ENCODE data around the gene ESYT1. TPM values are rescaled to one million over a fixed set of nuclear protein-coding genes. Genes with fewer than 3 reads are reported as not detected.
A peak's percentile ranks its signal among the peaks of the same experiment; 100 is the strongest.

ESYT1 gene
- total and polyA plus RNA-seq, 9 of the 15 experiments (the other 6 are each of a cell fraction or from before 2014, with no cell fraction given): 132 to 420 (median 164) TPM

DNA sequence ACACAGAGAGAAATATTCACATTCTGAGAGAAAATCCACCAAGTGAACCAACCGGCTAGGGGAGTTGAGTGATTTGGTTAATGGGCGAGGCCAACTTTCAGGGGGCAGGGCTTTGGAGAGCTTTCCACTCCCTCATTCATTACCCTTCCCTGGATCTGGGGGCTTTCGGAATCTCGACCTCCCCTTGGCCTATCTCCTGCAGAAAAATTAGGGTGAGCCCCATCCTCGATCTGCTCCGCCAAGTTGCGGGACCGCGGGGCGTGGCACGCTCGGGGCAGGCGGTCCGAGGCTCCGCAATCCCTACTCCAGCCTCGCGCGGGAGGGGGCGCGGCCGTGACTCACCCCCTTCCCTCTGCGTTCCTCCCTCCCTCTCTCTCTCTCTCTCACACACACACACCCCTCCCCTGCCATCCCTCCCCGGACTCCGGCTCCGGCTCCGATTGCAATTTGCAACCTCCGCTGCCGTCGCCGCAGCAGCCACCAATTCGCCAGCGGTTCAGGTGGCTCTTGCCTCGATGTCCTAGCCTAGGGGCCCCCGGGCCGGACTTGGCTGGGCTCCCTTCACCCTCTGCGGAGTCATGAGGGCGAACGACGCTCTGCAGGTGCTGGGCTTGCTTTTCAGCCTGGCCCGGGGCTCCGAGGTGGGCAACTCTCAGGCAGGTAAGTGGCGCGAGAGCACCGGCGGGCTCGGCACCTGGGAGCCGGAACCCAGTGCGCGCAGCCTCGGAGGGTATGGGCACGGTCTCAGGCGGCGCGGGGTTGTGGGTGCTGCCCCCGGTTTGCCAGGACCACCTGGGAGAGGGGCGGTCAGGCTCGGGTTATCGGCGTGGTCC is 48.1 kb upstream of the ESYT1 start, which contains the start of gene ERBB3 (continued):
- TF ChIP-seq, protein P1, sequence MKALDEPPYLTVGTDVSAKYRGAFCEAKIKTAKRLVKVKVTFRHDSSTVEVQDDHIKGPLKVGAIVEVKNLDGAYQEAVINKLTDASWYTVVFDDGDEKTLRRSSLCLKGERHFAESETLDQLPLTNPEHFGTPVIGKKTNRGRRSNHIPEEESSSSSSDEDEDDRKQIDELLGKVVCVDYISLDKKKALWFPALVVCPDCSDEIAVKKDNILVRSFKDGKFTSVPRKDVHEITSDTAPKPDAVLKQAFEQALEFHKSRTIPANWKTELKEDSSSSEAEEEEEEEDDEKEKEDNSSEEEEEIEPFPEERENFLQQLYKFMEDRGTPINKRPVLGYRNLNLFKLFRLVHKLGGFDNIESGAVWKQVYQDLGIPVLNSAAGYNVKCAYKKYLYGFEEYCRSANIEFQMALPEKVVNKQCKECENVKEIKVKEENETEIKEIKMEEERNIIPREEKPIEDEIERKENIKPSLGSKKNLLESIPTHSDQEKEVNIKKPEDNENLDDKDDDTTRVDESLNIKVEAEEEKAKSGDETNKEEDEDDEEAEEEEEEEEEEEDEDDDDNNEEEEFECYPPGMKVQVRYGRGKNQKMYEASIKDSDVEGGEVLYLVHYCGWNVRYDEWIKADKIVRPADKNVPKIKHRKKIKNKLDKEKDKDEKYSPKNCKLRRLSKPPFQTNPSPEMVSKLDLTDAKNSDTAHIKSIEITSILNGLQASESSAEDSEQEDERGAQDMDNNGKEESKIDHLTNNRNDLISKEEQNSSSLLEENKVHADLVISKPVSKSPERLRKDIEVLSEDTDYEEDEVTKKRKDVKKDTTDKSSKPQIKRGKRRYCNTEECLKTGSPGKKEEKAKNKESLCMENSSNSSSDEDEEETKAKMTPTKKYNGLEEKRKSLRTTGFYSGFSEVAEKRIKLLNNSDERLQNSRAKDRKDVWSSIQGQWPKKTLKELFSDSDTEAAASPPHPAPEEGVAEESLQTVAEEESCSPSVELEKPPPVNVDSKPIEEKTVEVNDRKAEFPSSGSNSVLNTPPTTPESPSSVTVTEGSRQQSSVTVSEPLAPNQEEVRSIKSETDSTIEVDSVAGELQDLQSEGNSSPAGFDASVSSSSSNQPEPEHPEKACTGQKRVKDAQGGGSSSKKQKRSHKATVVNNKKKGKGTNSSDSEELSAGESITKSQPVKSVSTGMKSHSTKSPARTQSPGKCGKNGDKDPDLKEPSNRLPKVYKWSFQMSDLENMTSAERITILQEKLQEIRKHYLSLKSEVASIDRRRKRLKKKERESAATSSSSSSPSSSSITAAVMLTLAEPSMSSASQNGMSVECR (CRISPR knock-in tag; IDR thresholded peaks at IDR 0.05): peak; percentile 81
- TF ChIP-seq CEBPB (tag; IDR thresholded peaks at IDR 0.05): no peak
- TF ChIP-seq MCM3 (IDR thresholded peaks at IDR 0.05): no peak
- no peak for TF ChIP-seq NR2C1 (IDR thresholded peaks at IDR 0.05)
- no peak for TF ChIP-seq NR2C1 (tag; IDR thresholded peaks at IDR 0.05)
- TF ChIP-seq FOXJ2 (tag; IDR thresholded peaks at IDR 0.05): no peak
- no peak for TF ChIP-seq PRPF4 (IDR thresholded peaks at IDR 0.05; ENCODE audit: insufficient read depth, low read depth, low read length, poor library complexity, severe bottlenecking)
- TF ChIP-seq, protein P2, sequence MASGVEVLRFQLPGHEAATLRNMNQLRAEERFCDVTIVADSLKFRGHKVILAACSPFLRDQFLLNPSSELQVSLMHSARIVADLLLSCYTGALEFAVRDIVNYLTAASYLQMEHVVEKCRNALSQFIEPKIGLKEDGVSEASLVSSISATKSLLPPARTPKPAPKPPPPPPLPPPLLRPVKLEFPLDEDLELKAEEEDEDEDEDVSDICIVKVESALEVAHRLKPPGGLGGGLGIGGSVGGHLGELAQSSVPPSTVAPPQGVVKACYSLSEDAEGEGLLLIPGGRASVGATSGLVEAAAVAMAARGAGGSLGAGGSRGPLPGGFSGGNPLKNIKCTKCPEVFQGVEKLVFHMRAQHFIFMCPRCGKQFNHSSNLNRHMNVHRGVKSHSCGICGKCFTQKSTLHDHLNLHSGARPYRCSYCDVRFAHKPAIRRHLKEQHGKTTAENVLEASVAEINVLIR (CRISPR knock-in tag; IDR thresholded peaks at IDR 0.05): no peak
- no peak for TF ChIP-seq NCOA4 (IDR thresholded peaks at IDR 0.05; ENCODE audit: partially characterized antibody)
- TF ChIP-seq, protein P3, sequence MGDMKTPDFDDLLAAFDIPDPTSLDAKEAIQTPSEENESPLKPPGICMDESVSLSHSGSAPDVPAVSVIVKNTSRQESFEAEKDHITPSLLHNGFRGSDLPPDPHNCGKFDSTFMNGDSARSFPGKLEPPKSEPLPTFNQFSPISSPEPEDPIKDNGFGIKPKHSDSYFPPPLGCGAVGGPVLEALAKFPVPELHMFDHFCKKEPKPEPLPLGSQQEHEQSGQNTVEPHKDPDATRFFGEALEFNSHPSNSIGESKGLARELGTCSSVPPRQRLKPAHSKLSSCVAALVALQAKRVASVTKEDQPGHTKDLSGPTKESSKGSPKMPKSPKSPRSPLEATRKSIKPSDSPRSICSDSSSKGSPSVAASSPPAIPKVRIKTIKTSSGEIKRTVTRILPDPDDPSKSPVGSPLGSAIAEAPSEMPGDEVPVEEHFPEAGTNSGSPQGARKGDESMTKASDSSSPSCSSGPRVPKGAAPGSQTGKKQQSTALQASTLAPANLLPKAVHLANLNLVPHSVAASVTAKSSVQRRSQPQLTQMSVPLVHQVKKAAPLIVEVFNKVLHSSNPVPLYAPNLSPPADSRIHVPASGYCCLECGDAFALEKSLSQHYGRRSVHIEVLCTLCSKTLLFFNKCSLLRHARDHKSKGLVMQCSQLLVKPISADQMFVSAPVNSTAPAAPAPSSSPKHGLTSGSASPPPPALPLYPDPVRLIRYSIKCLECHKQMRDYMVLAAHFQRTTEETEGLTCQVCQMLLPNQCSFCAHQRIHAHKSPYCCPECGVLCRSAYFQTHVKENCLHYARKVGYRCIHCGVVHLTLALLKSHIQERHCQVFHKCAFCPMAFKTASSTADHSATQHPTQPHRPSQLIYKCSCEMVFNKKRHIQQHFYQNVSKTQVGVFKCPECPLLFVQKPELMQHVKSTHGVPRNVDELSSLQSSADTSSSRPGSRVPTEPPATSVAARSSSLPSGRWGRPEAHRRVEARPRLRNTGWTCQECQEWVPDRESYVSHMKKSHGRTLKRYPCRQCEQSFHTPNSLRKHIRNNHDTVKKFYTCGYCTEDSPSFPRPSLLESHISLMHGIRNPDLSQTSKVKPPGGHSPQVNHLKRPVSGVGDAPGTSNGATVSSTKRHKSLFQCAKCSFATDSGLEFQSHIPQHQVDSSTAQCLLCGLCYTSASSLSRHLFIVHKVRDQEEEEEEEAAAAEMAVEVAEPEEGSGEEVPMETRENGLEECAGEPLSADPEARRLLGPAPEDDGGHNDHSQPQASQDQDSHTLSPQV (IDR thresholded peaks at IDR 0.05): no peak
- TF ChIP-seq ELF4 (CRISPR knock-in tag; IDR thresholded peaks at IDR 0.05): no peak
- peak; percentile 88 for TF ChIP-seq KDM2B (CRISPR knock-in tag; IDR thresholded peaks at IDR 0.05)
- TF ChIP-seq MCM2 (IDR thresholded peaks at IDR 0.05; ENCODE audit: low read depth): no peak
- TF ChIP-seq SMARCE1 (IDR thresholded peaks at IDR 0.05): peak; percentile 86
- no peak for TF ChIP-seq MEF2A (IDR thresholded peaks at IDR 0.05; ENCODE audit: control insufficient read depth, low read depth, low read length)
- TF ChIP-seq ZNF354B (CRISPR knock-in tag; IDR thresholded peaks at IDR 0.05): no peak
- TF ChIP-seq, protein P4, sequence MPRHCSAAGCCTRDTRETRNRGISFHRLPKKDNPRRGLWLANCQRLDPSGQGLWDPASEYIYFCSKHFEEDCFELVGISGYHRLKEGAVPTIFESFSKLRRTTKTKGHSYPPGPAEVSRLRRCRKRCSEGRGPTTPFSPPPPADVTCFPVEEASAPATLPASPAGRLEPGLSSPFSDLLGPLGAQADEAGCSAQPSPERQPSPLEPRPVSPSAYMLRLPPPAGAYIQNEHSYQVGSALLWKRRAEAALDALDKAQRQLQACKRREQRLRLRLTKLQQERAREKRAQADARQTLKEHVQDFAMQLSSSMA (CRISPR knock-in tag; IDR thresholded peaks at IDR 0.05): no peak
- peak; percentile 79; the same call in 1 of the 2 replicates for TF ChIP-seq PHF21A (IDR thresholded peaks at IDR 0.05; ENCODE audit: borderline replicate concordance, low read depth)
- TF ChIP-seq U2AF2 (optimal IDR thresholded peaks at IDR 0.05; ENCODE audit: low read depth, low read length): no peak

All from K562 (cell line).